NCI-H1417 treated with DMSO at 0.1 percent for 48 hours (cell line): Measurements from ENCODE around the gene ALG11.
"Not testable (repeated sequence)": the region's sequence is repeated elsewhere in the genome, so short reads cannot be mapped to it uniquely, and the experiment has no call there.

ENCODE experiments used
- DNase-seq: peaks from one replicate; lab custom pipeline; 2025; lab: John Stamatoyannopoulos, UW

ALG11 gene

DNA sequence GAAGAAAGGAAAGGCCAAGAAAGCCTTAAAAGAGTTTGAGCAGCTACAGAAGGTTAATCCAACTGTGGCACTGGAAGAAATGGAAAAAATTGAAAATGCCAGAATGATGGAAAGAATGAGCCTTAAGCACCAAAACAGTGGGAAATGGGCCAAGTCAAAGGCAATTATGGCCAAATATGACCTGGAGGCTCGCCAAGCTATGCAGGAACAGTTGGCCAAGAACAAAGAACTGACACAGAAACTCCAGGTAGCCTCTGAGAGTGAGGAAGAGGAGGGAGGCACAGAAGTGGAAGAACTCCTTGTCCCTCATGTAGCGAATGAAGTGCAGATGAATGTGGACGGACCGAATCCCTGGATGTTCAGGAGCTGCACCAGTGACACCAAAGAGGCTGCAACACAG is 17.4 kb downstream of the ALG11 start:
- no peak for DNase-seq

GRCh38 chr13:52030401-52030800 is 18.2 kb downstream of the ALG11 start:
- not testable (repeated sequence) for DNase-seq

DNA sequence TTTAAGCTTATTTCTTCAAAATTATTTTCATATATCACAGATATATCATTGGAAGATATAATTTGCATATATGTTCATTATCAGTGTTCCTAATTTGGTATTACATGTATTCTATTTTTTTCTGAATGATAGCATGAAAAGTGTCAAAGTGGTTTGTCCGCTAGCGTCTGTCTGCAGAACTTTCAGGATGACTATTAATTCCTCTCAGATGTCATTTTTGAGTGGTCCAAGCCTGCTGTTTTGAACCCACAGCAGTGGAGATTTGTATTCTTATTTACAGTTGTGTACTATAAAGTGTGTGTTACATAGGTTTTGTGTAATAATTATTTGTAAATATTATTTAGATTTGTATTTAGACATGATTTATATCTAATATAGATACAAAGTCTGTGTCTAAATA is 20.8 kb downstream of the ALG11 start:
- DNase-seq: no peak

DNA sequence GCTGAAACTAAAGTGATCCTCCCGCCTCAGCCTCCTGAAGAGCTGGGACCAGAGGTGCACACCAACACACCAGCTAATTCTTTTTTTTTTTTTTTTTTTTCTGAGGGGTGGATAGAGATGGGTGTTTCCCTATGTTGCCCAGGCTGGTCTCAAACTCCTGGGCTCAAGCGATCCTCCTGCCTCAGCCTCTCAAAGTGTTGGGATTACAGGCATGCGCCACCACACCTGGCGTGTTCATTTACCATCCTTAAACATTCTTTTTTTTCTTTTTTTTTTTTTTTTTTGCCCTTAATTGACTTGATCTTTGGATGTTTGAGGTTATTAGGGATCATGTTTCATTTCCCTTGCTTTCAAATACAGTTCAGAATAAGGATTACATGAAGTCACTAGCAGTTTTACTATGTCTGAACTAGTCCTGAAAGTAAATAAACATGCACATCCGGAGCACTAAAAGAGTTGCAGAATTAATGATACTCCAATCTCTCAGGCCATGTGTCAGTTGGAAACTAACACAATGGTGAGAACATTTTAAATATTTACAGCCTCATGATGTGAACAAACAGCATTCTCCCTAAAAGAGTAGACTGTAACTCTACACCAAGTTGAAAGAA is 22.5 kb downstream of the ALG11 start:
- no peak for DNase-seq

DNA sequence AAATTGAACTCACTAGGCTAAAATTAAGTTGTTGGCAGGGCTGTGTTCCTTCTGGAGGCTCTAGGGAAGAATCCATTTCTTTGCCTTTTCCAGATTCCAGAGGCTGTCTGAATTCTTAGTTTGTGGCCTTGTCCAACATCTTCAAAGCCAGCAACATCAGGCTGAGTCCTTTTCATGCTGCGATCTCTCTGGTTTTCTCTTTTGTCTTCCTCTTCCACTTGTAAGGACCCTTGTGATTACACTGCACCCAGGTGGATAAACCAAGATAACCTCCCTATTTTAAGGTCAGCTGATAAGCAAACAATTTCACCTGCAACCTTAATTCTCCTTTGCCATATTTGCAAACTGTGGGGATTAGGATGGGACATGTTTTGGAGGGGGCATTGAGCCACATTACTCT is 23.8 kb downstream of the ALG11 start:
- DNase-seq: no peak

DNA sequence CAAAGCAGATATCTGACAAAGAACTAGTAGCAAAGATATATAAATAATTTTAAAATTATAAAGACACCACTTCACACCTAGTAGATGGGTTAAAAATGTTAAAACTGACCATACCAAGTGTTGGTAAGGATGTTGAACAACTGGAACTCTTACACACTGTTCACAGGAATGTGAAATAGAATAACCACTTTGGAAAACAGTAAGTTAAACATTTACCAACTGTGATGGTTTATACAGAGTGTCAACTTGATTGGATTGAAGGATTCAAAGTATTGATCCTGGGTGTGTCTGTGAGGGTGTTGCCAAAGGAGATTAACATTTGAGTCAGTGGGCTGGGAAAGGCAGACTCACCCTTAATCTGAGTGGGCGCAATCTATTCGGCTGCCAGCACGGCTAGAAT is 31.5 kb downstream of the ALG11 start:
- DNase-seq: no peak

GRCh38 chr13:52047463-52047862 is 35.3 kb downstream of the ALG11 start:
- no peak for DNase-seq

GRCh38 chr13:52048516-52048915 is 36.3 kb downstream of the ALG11 start:
- DNase-seq: no peak

- no peak for DNase-seq
Observed at GRCh38 chr13:52051400-52051799, 39.2 kb downstream of the ALG11 start.

DNA sequence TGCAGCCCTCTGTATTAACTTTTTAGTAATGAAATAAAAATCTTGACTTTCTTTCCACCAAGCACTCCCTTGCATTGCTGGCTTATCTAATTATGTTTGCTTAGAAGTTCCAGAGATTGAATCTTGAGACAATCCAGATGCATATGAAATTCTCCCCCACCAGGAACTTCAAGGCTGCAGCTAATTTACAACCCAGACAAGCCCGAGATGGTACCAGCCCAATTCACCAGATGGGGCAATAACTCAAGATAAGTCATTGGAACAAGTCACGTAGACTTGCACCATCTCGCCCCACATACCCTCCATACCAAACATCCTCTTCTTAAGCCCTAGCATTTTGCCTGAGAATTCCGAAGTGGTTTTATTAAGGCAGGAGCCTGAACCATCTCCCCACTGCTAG is 41.3 kb downstream of the ALG11 start:
- DNase-seq: no peak

- DNase-seq: not testable (repeated sequence)
Observed at GRCh38 chr13:52061064-52061463, 48.9 kb downstream of the ALG11 start.

- no peak for DNase-seq
Observed at GRCh38 chr13:52061587-52061986, 49.4 kb downstream of the ALG11 start.

GRCh38 chr13:52067237-52067636 is 55.0 kb downstream of the ALG11 start:
- no peak for DNase-seq

DNA sequence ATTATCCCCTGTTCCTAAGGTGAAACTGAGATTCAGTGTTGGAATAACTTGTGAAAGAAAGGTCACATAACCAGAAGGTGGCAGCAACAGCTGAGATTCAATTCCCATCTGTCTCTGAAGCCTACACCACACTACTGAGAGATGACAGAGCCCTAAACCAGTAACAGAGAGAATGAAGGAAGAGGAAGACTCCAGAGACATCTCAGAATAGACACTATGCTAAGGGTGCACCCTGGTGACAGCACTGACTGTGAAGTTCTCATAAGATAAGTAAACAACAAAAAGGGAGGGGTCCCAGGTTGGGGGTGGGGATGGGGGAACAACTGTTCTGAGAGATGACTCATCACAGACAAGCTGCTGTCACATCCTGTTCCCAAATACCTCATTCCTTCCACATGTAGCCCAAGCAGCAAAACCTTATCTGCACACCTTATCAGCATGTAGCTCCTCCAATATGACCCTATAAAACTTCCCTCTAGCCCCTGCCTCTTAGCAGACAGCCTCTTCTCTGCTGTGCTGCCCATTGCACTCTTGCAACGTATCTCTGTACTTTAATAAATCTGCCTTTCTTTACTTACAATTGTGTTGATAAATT is 58.8 kb downstream of the ALG11 start:
- DNase-seq: no peak
